ENCODE results near the gene PHLDB2.

PHLDB2 gene

DNA sequence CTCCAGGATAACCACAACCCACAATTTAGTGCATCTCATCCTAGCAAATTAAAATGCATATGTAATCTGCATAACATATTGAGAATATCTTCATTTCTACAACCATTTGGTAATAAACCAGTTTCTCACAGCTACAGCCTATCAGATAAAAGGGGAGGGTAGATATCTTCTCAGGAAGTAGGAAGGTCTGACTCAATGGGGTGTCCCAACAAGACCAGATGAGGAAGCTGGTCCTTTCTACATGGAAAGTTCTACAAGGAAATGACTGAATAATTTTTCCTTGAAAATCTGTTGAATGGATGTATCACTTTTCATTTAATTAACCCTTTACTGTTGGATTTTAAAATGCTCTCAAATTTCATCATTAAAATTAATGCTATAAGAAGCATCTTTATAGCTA lies 158.0 kb downstream of the PHLDB2 start:
- H3K4me3 ChIP-seq (ENCODE audit: insufficient read length, low read depth), result no peak overlapping the region
- DNase-seq (ENCODE audit: low read depth, low spot score), result no peak
- no peaks in the 10 kb centered on the region for H3K36me3 ChIP-seq (ENCODE audit: insufficient read depth, insufficient read length, low read length)
- H3K9me3 ChIP-seq (ENCODE audit: insufficient read depth, low read length), result no peaks in the 10 kb centered on the region
- H3K27me3 ChIP-seq (ENCODE audit: insufficient read depth, insufficient read length), result no peaks in the 10 kb centered on the region
- H3K9ac ChIP-seq (ENCODE audit: insufficient read length, low read depth), result no peak overlapping the region
- H3K4me1 ChIP-seq (ENCODE audit: insufficient read depth, insufficient read length), result no peaks in the 10 kb centered on the region
- no peak for TF ChIP-seq YY1 (IDR thresholded peaks at IDR 0.05; ENCODE audit: insufficient read depth, insufficient read length)

DNA sequence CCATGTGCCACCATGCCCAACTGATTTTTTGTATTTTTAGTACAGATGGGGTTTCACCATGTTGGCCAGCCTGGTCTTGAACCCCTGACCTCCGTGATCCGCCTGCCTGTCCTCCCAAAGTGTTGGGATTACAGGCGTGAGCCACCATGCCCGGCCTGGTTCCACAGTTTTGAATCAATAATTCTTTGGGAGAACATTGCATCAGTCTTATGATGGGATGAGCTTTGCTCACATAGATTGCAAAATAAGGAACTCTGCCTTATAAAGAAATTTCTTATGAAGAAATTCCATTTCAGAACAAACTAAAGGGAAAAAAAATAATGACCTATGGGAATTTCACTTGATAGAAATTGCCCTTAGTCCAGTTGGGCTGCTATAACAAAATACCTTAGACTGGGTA lies 159.6 kb downstream of the PHLDB2 start:
- H3K9me3 ChIP-seq (ENCODE audit: insufficient read depth, low read length), result no peaks in the 10 kb centered on the region
- no peak overlapping the region for H3K4me3 ChIP-seq (ENCODE audit: insufficient read length, low read depth)
- TF ChIP-seq SUZ12 (IDR thresholded peaks at IDR 0.05; ENCODE audit: extremely low read depth, insufficient read depth, insufficient read length) (no peak), YY1 (IDR thresholded peaks at IDR 0.05; ENCODE audit: insufficient read depth, insufficient read length) (no peak), ZNF274 (IDR thresholded peaks at IDR 0.05; ENCODE audit: low read depth, low read length) (no peak)

DNA sequence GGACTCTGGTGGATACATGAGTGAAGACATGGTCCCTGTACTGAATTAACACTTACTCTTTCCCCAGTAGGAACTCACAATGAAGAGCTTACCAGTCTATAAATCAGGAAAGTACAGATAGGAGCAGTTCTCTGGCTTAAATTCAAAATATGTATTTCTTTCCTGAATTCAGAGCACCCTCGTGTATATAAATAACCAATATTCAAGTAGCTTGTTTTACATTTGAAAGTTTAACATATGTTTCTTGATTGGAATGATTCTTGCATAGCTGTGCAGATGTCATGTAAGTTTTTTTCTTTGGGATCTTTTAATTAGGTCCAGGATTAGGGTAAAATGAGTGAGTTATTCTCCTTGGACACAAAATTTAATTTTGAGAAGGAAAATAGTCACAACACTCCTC lies 160.7 kb downstream of the PHLDB2 start:
- no peak for DNase-seq (ENCODE audit: low read depth, low spot score)
- H3K27me3 ChIP-seq (ENCODE audit: insufficient read depth, insufficient read length), result no peaks in the 10 kb centered on the region
- no peak overlapping the region for H3K4me3 ChIP-seq (ENCODE audit: insufficient read length, low read depth)
- no peaks in the 10 kb centered on the region for H3K36me3 ChIP-seq (ENCODE audit: insufficient read depth, insufficient read length, low read length)
- no peak overlapping the region for H3K9ac ChIP-seq (ENCODE audit: insufficient read length, low read depth)
- no peaks in the 10 kb centered on the region for H3K9me3 ChIP-seq (ENCODE audit: insufficient read depth, low read length)
- no peaks in the 10 kb centered on the region for H3K4me1 ChIP-seq (ENCODE audit: insufficient read depth, insufficient read length)
- TF ChIP-seq SUZ12 (IDR thresholded peaks at IDR 0.05; ENCODE audit: extremely low read depth, insufficient read depth, insufficient read length) (no peak), ZNF274 (IDR thresholded peaks at IDR 0.05; ENCODE audit: low read depth, low read length) (no peak), YY1 (IDR thresholded peaks at IDR 0.05; ENCODE audit: insufficient read depth, insufficient read length) (no peak)

More for the DNA sequence above, 159.6 kb downstream of the PHLDB2 start:
- Histone ChIP-seq H3K36me3 (ENCODE audit: insufficient read depth, insufficient read length, low read length) (no peaks in the 10 kb centered on the region), H3K4me1 (ENCODE audit: insufficient read depth, insufficient read length) (no peaks in the 10 kb centered on the region), H3K9ac (ENCODE audit: insufficient read length, low read depth) (no peak overlapping the region), H3K27me3 (ENCODE audit: insufficient read depth, insufficient read length) (no peaks in the 10 kb centered on the region)
- no peak for DNase-seq (ENCODE audit: low read depth, low spot score)

DNA sequence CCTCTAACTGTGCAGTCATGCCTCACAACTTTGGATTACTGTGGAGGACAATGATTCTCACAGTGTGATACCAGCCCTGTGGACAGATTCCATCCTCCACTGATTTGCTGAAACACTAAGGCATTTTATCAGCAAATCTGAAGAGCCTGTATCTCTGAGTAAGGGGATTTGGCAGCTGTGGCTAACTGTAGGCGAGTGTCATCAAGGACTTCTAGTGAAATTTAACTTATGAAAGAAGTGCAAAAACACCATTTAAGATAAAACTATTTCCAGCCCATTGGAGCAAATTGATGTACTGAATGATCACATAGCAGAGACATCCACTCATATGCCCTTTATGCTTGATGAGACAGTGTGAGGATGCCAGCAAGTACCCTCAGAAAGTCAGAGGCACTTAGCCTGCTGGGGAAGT lies 161.6 kb downstream of the PHLDB2 start:
- no peak overlapping the region for H3K4me3 ChIP-seq (ENCODE audit: insufficient read length, low read depth)
- no peaks in the 10 kb centered on the region for H3K4me1 ChIP-seq (ENCODE audit: insufficient read depth, insufficient read length)
- no peak for DNase-seq (ENCODE audit: low read depth, low spot score)
- TF ChIP-seq YY1 (IDR thresholded peaks at IDR 0.05; ENCODE audit: insufficient read depth, insufficient read length), result no peak
- no peak for TF ChIP-seq ZNF274 (IDR thresholded peaks at IDR 0.05; ENCODE audit: low read depth, low read length)
- no peak for TF ChIP-seq SUZ12 (IDR thresholded peaks at IDR 0.05; ENCODE audit: extremely low read depth, insufficient read depth, insufficient read length)
- H3K9ac ChIP-seq (ENCODE audit: insufficient read length, low read depth), result no peak overlapping the region
- no peaks in the 10 kb centered on the region for H3K36me3 ChIP-seq (ENCODE audit: insufficient read depth, insufficient read length, low read length)
- no peaks in the 10 kb centered on the region for H3K9me3 ChIP-seq (ENCODE audit: insufficient read depth, low read length)
- no peaks in the 10 kb centered on the region for H3K27me3 ChIP-seq (ENCODE audit: insufficient read depth, insufficient read length)
